ENCODE measurements around the gene P3H2.
"Not testable (repeated sequence)": the region's sequence is repeated elsewhere in the genome, so short reads cannot be mapped to it uniquely, and the experiment has no call there.

The P3H2 gene

DNA sequence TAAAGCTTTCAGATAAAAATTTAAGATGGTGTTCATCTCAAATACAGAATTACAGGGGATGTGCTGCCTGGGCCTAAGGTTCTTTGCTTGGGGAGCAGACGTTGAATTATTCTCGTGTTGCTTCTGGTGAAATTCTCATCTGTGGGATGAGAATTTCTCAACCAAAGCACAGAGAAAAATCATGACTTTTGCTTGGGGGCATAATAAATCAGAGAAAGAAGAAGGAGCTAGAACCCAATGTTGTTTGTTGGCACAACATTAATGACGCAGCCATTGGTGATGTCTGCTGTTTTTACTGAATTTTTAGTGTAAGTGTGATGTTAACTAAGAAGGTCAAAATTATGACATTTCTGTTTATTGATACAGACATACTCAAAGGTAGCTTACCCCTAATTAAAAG lies 35.7 kb downstream of the P3H2 start:
- DNase-seq, result no peak

- peak; percentile 51 for DNase-seq
Observed at GRCh38 chr3:190083635-190084034, 37.1 kb downstream of the P3H2 start.

- DNase-seq, result no peak
Observed at GRCh38 chr3:190081389-190081788, 39.3 kb downstream of the P3H2 start.

DNA sequence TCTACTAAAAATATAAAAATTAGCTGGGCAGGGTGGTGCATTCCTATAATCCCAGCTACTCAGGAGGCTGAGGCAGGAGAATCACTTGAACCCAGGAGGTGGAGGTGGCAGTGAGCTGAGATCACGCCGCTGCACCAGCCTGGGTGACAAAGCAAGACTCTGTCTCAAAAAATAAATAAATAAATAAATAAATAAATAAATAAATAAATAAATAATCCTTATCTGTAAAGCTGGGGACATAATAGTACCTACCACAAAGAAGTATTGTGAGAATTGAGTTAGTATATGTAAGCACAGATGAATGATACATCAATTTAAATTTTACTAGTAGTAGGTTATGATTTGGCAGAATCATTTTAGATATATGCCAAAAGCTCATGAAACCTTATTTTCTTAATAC lies 41.5 kb downstream of the P3H2 start:
- DNase-seq, result not testable (repeated sequence)

DNA sequence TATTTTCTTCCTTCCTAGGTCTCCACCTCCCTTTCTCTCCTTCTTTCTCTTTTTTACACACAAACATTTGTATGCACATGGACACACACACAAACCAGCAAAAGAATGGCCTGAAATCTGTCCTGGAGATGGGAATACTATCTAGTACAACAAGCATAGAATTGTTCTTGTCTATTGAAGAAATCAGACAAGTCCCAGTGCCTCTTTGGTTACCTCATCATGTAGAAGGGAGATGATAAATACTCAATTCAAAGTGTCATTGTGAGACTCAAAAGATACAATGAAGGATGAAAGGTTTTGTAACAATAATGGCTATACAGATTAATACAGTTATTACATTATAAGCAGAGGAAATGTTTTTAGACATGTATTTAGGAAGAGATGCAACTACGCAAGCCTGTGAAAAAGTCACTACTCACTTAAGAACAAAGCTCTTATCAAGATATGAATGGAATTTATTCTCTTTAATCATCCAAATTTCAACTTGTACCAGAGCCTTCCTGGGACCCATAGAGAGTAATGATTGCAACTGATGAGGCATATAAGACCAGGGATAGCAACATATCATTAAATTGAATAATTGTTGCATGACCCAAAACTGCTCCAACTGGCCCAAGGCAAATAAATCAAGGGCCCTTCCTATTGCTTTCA lies 43.2 kb downstream of the P3H2 start:
- no peak for DNase-seq

DNA sequence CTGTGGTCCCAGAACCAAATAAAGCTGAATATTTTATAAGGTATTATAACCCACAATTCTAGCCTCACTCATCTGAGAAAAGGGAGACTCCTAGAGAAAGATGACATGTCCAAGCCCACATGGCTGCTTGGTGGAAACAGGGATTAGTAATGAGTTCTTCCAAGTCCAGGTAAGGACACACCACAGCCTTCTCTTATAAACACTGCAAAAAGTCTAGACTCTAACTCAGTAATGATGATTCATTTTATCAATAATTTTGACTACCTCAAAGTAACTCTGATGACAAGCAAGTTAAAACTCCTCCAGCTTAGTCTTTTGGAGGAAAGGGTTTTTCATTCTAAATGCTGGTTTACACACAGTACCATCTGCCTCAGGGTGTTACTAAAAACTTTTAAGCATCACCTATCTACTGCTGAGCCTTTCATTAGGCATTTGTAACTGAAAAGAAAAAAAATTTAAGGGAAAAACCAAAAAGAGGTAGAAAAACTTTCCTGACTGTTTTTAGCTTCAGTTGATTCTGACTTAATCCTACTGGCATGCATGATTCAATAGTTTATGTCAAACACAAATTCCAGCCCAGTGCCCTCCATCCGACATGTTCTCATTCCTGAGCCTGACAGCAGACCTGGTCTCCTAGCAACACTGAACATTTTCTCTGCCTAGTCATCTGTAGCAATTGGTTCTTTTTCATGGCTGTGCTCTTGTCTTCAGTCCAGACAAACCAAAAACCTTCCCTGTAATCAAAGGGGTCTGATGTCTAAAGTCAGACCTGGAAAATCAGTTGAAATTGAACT lies 43.9 kb downstream of the P3H2 start:
- DNase-seq, result peak; percentile 98

DNA sequence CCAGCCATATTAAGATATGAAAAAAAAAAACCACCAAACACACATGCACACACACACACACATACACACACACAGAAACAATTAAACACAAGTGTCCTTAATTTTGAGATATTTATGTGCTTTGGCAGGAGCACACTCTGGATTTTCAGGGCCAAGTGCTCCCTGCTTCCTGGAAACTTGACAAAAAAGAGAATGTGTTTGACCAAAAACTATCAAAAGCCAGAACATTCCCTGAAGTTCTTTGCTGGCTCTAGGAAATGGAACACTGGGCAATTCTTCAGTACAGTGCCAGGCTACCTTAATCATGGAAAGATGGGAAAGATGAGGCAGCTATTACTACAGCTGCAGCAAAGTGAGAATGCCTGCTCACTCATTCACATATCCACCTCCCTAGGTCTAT lies 44.6 kb downstream of the P3H2 start:
- peak; percentile 61 for DNase-seq

GRCh38 chr3:190074817-190075216 lies 45.9 kb downstream of the P3H2 start:
- DNase-seq, result no peak

- no peak for DNase-seq
Observed at GRCh38 chr3:190073264-190074008, 47.3 kb downstream of the P3H2 start.

DNA sequence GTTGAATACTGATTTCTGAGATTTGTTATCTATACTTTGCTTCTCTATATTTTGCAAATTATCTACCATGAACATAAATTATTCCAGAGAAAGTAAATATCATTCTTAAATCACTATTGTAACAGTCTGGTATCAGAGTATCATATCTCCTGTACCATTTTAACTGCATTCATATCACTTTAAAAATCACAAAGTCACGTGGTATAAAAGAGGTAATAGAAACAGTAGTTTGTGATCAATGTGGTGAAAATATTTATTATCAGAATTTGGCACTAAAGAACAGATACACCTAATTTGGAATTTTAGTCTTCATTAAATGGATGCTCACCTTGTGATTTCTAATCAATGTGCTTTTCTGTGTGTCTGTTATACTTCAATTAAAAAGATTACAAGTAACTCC lies 47.8 kb downstream of the P3H2 start:
- no peak for DNase-seq

DNA sequence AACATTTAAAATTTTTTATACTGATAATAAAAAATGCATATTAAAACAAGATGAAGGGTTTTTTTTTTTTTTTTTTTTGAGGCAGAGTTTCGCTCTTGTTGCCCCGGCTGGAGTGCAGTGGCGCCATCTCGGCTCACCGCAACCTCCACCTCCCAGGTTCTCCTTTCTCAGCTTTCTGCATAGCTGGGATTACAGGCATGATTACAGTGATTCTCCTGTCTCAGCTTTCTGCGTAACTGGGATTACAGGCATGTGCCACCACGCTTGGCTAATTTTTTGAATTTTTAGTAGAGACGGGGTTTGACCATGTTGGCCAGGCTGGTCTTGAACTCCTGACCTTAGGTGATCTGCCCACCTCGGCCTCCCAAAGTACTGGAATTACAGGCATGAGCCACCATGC lies 48.8 kb downstream of the P3H2 start:
- not testable (repeated sequence) for DNase-seq

DNA sequence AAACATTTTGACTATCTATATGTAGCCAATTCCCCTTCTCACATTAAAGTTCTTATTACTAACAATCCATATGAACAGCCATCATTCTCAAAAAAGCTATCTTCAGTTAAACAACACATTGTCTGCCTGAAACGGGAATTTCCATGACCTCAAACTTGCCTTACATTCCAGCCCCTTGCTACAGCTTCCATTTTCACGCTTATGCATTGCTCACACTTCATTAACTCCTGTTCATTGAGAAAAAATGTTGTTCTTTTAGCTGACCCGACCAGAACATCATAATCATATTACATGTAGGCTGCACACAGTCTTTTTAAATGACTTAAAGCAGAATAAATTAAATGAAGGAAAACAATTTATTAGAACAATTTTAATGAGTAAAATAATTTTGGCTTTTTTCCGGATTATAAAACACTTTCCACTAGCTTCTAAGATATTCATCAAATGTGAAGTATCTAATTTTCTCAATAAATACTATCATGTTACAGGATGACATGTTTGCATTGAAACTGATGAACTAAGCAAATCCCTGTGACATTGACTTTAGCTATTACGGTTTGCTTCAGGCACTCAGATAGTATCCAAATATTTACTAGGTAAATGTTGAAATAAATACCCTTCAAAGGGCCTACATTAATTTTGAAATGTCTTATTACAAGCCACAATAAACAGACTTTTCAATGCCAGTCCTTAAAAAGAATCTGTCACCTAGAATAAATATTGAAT lies 49.9 kb downstream of the P3H2 start:
- peak; percentile 57 for DNase-seq

DNA sequence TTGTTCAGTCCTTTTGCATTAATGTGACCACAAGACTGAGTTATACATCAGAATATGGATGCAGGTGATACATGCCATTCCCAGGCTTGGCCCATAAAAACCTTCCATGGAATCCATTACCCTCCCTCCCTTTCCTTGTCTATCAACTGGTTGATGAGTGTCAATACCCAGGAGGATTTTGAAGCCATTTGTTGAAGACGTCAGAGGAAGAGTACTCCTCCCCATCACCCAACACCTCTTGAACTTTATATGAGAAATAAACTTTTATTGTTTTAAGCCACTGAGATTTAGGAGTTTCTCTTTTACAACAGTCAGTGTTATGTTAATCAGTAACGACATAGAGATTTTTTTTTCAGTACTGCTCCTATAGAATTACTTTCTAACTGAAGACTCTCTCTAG lies 55.5 kb downstream of the P3H2 start:
- DNase-seq, result no peak

- DNase-seq, result no peak
Observed at GRCh38 chr3:190064659-190065058, 56.0 kb downstream of the P3H2 start.

DNA sequence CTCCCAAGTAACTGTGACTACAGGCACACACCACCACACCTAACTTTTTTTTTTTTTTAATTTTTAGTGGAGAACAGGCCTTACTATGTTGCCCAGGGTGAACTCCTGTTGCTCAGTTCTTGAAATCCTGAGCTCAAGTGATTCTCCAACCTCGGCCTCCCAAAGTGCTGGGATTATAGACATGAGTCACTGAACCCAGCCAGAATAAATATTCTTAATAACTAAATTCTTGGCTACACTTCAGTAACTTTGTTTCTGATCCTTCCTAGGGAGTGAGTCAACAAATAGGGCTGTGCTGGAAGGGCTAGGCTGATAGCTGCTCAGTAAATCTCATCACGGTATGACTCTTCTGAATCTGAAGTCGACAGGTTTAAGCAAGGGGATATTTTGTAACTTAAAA lies 56.6 kb downstream of the P3H2 start:
- DNase-seq, result peak; percentile 95

GRCh38 chr3:190063490-190063889 lies 57.2 kb downstream of the P3H2 start:
- DNase-seq, result no peak

- peak; percentile 60 for DNase-seq
Observed at GRCh38 chr3:190060192-190060775, 60.4 kb downstream of the P3H2 start.

DNA sequence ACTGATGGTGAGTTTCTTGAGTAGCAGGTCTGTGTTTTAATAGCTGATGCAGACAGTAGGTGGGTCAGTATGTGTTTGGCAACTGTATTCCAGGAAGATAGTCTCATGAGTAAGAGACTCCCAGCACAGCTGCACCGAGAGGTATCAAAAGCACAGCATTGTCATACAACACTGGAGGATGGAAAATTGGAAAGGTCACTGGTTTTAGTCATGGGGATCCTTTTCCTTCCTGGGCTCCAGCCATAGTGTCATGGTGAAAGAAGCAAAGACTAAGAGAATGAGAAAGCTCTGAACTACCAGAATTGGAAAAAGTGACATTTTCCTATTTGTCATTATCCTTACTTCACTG lies 61.5 kb downstream of the P3H2 start:
- DNase-seq, result no peak

DNA sequence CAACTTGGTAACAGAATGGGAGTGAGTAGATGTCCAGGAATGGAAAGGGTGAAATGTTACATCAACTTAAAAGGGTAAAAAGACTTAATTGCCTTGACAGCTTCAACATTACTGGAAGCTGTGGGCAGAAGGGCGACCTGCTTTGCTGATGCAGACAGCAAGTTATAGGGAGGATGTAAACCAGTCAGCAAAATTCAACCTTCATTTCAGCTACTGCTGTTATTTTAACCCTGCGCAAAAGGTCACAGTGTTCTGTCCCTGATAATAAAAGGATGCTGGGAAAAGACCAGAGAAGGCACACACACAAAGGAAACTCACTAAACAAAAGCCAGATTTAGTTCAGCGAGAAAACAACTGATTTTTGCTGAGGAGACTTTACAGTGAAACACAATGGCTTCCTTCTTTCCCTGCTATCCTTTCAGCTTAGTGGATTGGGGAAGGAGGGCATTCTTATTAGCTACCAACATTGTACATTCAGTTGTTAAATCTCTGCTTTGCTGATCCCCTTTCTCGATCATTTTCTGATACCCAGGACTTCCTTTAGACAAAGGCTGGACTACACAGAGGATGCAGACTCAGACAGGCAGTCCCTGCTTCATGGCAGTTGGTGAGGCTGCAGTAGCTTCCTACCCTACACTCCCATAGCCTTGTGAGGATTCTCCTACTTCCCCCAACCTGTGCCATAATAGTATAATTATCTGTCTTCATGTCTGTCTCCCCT lies 62.0 kb downstream of the P3H2 start:
- peak; percentile 67 for DNase-seq

DNA sequence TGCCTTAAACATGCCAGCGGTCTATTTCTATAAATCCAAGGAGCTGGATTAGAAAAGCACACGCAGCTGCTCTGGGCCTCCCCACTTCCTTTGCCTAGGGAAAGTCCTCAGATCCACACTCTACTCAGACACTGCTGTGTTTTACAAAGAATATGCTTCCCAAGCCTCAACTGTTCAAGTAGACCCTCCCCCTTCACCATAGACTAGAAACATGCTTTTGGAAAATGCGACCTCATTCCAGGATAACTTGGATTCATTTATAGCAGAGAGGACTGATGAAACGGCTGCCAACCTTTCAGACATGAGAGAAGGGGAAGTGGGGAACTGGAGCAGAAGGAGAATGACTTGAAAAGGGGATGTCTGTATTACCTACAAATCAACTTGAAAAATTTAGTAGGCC lies 64.0 kb downstream of the P3H2 start:
- peak; percentile 86 for DNase-seq

DNA sequence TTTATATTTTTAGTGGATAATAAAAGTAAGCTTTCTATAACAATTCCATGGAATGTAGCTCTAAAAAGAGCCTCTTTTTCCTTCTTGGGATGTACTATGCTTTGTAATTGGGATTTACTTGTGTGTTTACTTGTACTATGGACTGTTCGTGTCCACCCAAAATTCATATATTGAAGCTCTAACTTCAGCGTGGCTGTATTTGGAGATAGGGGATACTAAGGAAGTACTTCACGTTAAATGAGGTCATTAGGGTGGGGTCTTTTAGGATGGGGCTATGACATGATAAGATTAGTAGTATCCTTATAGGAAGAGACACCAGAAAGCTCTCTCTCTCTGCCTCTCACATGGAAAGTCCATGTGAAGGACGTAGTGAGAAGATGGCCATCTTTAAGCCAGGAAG lies 64.9 kb downstream of the P3H2 start:
- DNase-seq, result no peak
